NCI-H146 treated with DMSO at 0.1 percent for 48 hours (cell line): Measurements from ENCODE around the gene CRISPLD2.

ENCODE experiments used
- DNase-seq: peaks from one replicate; lab custom pipeline; 2025; ENCODE audit not compliant: unreplicated experiment; lab: John Stamatoyannopoulos, UW

Gene CRISPLD2

DNA sequence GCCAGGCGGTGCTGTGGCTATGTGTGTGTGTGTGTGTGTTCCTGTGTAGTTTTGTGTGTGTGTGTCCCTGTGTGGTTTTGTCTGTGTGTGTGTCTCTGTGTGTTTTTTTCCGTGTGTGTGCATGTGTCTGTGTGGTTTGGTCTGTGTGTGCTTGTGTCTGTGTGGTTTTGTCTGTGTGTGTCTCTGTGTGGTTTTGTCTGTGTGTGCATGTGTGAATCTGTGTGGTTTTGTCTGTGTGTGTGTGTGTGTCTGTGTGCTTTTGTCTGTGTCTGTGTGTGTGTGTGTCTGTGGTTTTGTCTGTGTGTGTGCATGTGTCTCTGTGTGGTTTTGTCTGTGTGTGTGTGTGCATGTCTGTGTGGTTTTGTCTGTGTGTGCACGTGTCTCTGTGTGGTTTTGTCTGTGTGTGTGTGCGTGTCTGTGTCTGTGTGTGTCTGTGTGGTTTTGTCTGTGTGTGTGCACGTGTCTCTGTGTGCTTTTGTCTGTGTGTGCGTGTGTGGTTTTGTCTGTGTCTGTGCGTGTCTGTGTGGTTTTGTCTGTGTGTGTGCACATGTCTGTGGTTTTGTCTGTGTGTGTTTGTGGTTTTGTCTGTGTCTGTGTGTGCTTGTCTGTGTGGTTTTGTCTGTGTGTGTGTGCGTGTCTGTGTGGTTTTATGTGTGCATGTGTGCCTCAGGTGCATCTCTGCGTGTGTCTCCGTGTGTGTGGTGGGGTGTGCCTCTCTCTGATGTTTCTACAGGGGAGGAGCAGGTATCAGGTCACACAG lies 129.2 kb downstream of the CRISPLD2 start:
- no peak for DNase-seq

DNA sequence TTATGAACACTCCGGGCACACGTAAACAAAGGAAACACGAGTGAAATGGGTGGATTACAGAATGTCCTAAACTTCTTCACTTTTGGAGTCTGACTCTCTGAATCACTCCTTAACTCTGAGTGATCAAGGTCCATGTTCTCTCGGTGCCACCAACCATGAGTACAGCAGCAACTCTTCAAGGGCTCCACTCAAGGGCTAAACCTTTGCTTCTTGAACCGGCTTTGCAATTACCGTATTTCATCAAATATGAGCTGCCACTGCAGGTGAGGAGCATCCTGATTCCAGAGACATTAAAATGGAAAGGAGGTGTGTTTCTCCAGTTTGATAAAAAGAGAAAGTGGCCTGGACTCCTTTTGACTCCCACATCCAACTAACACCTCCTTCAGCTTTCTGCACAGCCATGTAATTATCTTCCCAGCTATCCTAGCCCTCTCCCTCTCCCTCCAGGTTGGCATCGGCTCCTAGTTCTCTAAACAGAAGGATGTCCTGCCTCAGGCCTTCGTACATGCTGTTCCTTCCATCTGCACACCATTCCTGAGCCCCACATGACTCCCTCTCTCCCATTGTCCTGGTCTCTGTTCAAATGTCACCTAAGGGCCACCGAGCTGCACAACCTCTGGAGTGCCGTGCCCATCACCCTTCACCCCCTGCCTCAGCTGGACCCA lies 130.1 kb downstream of the CRISPLD2 start:
- DNase-seq = no peak

DNA sequence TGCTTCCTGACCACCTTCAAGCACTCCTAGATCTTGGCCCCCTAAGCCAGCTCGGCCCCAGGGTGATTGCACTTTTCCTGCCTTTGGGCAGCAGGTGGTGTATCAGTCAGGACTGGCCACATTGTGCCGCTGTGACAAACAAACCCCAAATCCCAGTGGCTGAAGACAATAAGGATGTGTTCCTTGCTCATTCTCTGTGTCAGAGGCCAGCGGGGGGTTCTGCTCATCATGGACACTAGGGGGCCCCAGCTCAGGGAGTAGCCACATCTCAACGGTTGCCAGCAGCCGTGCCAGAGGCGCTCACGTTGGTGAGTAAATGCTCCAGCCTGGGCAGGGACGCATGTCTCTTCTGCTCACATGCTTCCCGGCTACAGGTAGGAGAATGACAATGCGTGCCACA lies 131.1 kb downstream of the CRISPLD2 start:
- no peak for DNase-seq

DNA sequence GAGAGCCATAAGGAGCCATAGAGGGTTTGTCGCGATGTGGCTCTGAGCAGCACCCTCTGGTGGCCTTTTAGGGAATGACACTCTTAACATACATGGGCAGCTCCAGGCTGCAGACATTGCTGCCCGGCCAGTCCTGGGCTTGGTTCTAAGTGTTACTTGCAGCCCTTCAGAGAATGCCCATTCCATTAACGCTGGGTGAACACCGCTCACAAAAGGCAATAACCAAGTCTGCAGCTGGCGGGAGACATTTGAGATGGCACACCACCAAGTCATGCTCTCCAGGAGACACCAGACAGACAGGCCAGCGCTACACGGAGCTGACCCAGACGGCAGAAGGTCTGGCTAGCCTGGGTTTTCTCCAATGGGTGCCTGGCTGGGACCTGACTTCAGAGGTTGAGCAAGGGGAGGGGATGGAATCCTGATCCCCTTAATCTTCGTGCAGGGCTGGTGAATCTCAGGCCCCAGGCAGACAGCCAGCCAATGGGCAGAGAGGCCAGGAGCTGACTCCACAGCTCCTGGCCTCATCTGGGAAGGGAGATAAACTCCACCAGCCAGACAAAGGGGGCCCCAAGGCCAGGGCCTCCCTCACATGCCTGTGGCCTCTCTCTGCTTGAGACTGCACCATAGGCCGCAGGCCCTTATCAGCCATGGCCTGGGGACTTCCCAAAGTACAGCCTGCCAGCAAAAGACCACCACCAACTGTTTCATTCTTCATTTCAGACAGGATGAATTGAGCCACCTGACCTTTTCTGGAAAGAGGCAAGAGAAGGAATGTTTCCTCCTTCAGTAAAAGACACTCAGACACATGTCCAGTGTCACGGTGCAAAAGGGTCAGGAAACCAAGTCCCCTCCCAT lies 132.8 kb downstream of the CRISPLD2 start:
- DNase-seq = peak; percentile 11

DNA sequence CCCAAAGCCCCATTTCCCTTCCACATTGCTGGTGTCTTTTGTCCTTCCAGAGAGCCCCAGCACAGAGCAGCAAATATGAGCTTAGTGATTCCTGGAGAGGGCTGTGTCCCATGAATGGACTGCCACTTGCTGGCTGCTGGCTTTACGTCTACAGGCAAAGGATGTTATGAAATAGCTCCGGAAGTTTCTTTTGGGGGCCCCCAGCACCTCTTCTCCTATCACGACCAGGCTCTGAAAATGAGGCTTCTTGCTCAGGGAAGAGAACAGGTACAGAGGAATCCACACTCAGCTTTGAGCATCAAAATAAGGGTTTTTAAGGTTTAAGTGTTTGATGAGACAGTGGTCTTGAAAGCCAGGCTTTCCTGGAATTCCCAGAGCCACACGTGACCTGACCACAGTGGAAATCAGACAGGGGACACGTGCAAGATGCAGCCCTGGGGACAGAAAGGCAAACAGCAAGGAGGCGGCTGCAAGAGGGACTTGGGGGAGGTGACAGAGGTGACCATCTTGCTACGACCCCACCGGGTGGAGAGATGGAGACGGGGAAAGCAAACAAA lies 133.5 kb downstream of the CRISPLD2 start:
- DNase-seq = no peak

DNA sequence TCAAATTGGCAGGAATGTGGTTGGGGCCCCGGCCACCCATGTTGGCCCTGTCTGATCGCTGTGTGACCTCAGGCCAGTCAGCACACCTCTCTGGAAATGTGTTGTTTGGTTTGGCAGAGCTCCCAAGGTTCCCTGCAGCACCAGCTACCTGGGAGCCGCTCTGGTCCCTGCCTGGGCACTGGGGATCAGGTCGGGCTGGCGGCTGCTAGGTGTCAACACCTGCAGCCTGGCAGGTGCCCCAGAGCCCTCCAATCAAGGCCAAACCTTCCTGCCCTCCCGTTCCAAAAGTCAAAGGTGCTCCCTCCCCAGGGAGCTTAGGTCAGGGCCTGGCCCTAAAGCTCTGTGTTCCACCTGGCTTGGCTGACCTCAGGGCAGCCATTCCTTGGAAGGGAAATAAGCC lies 135.6 kb downstream of the CRISPLD2 start:
- no peak for DNase-seq

DNA sequence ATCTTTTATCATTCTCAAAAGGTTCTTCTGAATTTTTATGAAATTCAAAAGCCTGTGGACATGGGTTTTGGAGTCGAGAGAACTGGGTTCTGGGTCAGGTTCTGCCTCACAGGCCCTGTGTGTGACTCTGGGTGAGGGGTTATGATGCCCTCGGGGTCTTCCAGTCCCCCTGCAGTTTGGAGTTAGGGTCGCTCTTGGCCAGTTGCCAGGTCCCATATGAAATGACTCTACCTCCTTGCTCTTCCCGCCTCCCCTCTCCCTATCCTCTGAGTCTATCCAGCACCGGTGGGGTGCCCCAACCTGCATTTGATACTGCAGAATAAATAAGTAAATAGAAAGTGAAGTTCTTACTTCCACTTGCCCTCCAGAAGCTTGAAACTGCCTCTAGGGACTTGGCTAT lies 137.4 kb downstream of the CRISPLD2 start:
- DNase-seq = no peak

DNA sequence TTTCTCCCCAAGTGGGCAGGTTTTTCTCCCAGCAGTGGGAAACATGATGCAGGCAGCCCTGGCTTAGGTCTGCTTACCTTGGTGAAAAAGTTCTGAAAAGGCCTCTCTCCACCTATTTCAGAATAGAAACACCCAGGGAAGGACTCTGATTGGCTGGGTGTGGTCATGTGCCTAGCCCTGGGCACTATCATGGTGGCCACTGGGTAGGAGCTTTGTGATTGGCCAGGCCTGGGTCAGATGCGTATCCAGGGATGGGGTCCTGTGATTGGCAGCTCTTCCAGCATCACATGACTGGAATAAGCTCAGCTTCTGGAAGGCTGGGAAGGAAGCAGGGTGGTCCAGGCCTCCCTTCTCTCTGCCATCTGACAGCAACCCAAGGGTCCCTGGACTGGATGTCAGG lies 138.0 kb downstream of the CRISPLD2 start:
- DNase-seq = no peak
